Ascending aorta (tissue), 2 donors: ENCODE data around the gene GRK5. TPM values are rescaled to one million over a fixed set of nuclear protein-coding genes. Genes with fewer than 3 reads are reported as not detected.
A peak's percentile ranks its signal among the peaks of the same experiment; 100 is the strongest.

Experiments
- DNase-seq, 2 donors: peaks; one replicate each; pipeline ENCODE4 v3.0.0-alpha.2; 2019; ENCODE audit warnings: low spot score in 2 of 2
- H3K27ac ChIP-seq, 2 donors: fragments of 200-600 bp; sonication (generic); one replicate each; pipeline ENCODE4 v1.5.1; 2016 to 2017; ENCODE audit warnings: mild to moderate bottlenecking in 1 of 2
- H3K27me3 ChIP-seq: fragments of 200-600 bp; sonication (generic); one replicate; pipeline ENCODE4 v1.5.1; 2017
- H3K36me3 ChIP-seq, 2 donors: fragments of 200-600 bp; sonication (generic); one replicate each; pipeline ENCODE4 v1.5.1; 2016
- H3K4me1 ChIP-seq, 2 donors: fragments of 200-600 bp; sonication (generic); one replicate each; pipeline ENCODE4 v1.5.1; 2016 to 2017; ENCODE audit warnings: mild to moderate bottlenecking in 1 of 2
- H3K4me3 ChIP-seq, 2 donors: fragments of 200-600 bp; sonication (generic); one replicate each; pipeline ENCODE4 v1.5.1; 2016 to 2017; ENCODE audit warnings: mild to moderate bottlenecking in 1 of 2
- H3K9me3 ChIP-seq, 2 donors: fragments of 200-600 bp; sonication (generic); one replicate each; pipeline ENCODE4 v1.5.1; 2016
- intact Hi-C: fragments of 100-400 bp; cut with DNase I; formaldehyde crosslinking; loops from one replicate; pipeline ENCODE4 v1.15.1; 2023
- total RNA-seq: library from RNA; depleted of rRNA; stranded (reverse); fragments of >200 nt; gene quantifications from one replicate; pipeline ENCODE4 v1.1.0, GENCODE V29; 2016
- TF ChIP-seq, protein P1 (sequence below), 3 experiments: fragments of 200-600 bp in 2 of 3; fragments of 450-650 bp in 1 of 3; sonication (generic) in 2 of 3; IDR thresholded peaks; one replicate each; pipeline ENCODE4 v1.5.1; 2016 to 2019; ENCODE audit warnings: antibody characterized with exemption in 3 of 3, mild to moderate bottlenecking in 1 of 3, moderate library complexity in 1 of 3

GRK5 gene
- total RNA-seq, 1 donor from 2014 or later, result 75.5 TPM

DNA sequence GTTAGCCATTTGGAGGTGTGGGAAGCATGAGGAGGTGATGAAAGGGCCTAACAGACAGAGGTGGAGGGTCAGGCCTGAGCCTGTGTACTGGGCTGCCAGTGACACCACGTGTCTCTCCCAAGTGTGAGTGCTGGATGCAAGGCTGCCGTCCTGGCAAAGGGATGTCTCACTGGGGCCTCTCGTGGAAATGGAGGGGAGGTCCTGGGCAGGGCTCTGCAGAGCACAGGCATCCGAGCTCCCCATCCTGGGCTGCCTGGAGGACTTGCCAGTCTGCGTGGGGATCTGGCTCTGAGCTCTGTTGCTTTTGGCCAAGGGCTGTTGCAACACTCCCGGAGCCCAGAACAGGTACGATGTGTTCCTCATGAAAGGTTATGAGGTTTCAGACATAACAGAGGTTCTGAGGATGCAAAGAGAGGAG lies 77.3 kb downstream of the GRK5 start:
- intact Hi-C loops, result no loop called here
- Histone ChIP-seq H3K9me3 (no peaks in the 10 kb centered on the region), H3K36me3 (no peaks in the 10 kb centered on the region), H3K27me3 (no peaks in the 10 kb centered on the region), H3K4me1 (peaks cover 27 to 72% of the 10 kb centered on the region in 2 donors), H3K27ac (peak overlapping the region; percentile 31 to 60), H3K4me3 (peak overlapping the region in 1 of 2 donors; percentile 42)
- no peak for DNase-seq
- TF ChIP-seq, protein P1, sequence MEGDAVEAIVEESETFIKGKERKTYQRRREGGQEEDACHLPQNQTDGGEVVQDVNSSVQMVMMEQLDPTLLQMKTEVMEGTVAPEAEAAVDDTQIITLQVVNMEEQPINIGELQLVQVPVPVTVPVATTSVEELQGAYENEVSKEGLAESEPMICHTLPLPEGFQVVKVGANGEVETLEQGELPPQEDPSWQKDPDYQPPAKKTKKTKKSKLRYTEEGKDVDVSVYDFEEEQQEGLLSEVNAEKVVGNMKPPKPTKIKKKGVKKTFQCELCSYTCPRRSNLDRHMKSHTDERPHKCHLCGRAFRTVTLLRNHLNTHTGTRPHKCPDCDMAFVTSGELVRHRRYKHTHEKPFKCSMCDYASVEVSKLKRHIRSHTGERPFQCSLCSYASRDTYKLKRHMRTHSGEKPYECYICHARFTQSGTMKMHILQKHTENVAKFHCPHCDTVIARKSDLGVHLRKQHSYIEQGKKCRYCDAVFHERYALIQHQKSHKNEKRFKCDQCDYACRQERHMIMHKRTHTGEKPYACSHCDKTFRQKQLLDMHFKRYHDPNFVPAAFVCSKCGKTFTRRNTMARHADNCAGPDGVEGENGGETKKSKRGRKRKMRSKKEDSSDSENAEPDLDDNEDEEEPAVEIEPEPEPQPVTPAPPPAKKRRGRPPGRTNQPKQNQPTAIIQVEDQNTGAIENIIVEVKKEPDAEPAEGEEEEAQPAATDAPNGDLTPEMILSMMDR (IDR thresholded peaks at IDR 0.05), result no peak

DNA sequence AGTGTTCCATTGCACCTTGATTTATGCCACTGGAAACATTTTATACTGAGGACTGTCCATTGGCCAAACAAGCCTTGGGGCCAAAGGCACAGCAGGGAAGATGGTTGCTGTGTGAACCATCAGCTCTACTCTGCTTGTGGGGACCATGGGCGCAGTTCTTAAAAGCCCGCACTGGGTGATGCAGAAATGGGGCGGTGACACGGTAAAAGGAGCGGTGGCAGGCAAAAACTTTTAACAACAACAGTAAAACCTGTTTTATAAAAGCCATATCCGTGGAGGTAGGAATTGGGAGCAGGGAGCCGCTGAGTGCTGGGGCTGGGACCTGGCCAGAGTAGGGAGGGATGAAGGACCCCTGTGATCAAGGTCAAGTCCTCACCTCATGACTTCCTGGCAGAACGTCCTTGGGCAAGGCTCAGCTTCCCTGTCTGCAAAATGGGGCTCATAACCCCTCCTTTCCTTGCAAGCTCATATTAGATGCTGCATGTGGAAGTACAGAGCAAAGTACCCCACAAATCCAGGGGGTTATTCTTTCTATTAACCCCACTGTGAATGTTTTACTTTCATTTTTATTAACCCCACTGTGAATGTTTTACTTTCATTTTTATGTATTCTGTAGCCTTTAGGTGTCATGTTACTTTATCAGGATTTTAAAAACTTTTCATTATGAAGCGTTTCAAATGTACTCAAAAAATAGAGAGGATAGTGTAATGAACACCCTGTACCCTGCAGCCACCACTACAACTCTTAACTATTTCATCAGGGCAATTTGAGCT lies 78.3 kb downstream of the GRK5 start:
- Histone ChIP-seq H3K4me1 (peaks cover 27 to 79% of the 10 kb centered on the region in 2 donors), H3K27ac (peak overlapping the region; percentile 31 to 60), H3K9me3 (no peaks in the 10 kb centered on the region), H3K36me3 (no peaks in the 10 kb centered on the region), H3K27me3 (no peaks in the 10 kb centered on the region), H3K4me3 (peak overlapping the region in 1 of 2 donors; percentile 42)
- intact Hi-C loops, result no loop called here
- no peak for DNase-seq
- TF ChIP-seq, protein P1 (IDR thresholded peaks at IDR 0.05), result no peak

DNA sequence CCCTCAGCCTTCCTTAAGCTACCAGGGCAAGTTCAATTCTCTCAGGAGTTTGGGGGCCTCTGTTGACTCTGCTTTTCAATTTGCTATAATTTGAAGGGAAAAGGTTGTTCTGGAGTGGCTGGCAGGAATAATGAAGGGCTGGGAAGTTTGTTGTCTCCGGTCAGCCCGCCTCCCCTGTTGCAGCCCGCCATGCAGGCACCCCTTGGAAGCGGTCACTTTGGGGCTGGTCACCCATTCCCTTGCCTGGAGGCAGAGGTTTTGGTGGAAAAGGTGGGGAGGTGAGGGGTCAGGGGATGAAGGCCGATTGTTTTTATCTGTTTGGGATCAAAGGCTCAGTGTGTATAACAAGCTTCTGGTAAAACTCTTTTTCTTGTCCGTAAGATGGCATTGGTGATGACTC lies 79.1 kb downstream of the GRK5 start:
- H3K27ac ChIP-seq, result no peak overlapping the region

DNA sequence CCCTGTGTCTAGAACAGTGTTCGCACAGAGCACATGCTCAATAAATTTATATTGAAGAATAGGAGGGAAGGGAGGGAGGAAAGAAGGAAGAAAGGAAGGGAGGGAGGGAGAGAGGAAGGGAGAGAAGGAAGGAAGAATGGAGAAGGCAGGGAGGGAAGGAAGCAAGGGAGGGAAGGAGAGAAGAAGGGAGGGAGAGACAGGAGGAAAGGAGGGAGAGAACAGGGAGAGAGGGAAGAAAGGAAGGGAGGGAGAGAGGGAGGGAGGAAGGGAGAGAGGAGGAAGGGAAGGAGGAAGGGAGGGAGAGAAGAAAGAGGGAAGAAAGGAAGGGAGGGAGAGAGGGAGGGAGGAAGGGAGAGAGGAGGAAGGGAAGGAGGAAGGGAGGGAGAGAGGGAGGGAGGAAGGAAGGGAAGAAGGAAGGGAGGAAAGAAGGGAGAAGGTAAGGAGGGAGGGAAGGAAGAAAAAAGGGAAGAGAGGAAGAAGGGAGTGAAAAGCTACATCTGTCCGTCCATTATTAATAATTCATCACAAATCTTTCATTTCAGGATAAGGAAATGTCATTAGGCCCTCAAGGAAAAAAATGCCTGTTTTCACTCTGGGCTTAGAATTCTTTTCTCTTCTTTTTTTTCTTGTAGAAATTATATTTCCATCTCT lies 79.7 kb downstream of the GRK5 start:
- TF ChIP-seq, protein P1 (IDR thresholded peaks at IDR 0.05), result no peak
- Histone ChIP-seq H3K36me3 (no peaks in the 10 kb centered on the region), H3K27me3 (no peaks in the 10 kb centered on the region), H3K4me1 (peaks cover 23 to 72% of the 10 kb centered on the region in 2 donors), H3K27ac (peak overlapping the region in 1 of 2 donors; percentile 58), H3K9me3 (no peaks in the 10 kb centered on the region), H3K4me3 (no peak overlapping the region)
- no peak for DNase-seq
- intact Hi-C loops, result no loop called here

More for the DNA sequence above, 79.1 kb downstream of the GRK5 start:
- H3K4me3 ChIP-seq, result no peak overlapping the region
- intact Hi-C loops, result no loop called here
- no peaks in the 10 kb centered on the region for H3K36me3 ChIP-seq
- TF ChIP-seq, protein P1 (IDR thresholded peaks at IDR 0.05), result no peak
- no peak for DNase-seq
- no peaks in the 10 kb centered on the region for H3K27me3 ChIP-seq
- H3K4me1 ChIP-seq, result peaks cover 27 to 78% of the 10 kb centered on the region in 2 donors
- H3K9me3 ChIP-seq, result no peaks in the 10 kb centered on the region

DNA sequence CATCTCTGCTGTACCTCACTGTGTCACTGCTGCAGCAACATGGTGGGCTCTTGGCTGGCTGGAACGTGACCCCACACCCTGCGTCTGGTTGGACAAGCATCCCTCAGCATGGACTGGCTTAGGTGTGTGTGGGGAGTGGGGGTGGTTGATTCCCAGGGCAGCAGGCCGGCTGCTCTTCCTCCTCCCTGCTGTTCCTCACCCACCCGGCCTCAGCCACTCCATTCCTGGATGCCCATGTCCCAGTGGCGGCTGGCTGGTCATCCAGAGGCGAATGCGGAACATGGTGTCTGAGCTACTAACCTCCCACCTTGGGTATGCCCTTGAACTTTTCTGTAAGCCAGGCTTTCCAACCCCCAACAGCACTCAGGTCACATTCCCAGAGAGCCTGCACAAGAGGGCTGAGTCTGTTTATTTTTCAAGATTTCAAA lies 81.2 kb downstream of the GRK5 start:
- intact Hi-C loops, result no loop called here
- H3K27ac ChIP-seq, result peak overlapping the region; percentile 46 to 58

More for the DNA sequence above, 81.2 kb downstream of the GRK5 start:
- H3K9me3 ChIP-seq, result no peaks in the 10 kb centered on the region
- no peaks in the 10 kb centered on the region for H3K27me3 ChIP-seq
- H3K4me1 ChIP-seq, result peaks cover 14 to 62% of the 10 kb centered on the region in 2 donors
- DNase-seq, result no peak
- H3K36me3 ChIP-seq, result no peaks in the 10 kb centered on the region
- TF ChIP-seq, protein P1 (IDR thresholded peaks at IDR 0.05), result no peak
- no peak overlapping the region for H3K4me3 ChIP-seq
